C4-2B (cell line): ENCODE results near the gene PKMYT1.

Experiments
- ZFX ChIP-seq: fragments of 450-650 bp; IDR thresholded peaks from 2 replicates; pipeline ENCODE4 v1.6.1; 2017
- TF ChIP-seq, protein P1 (sequence below): fragments of 450-650 bp; conservative IDR thresholded peaks from 2 replicates; pipeline ENCODE4 v1.5.1; 2017; ENCODE audit warnings: mild to moderate bottlenecking

DNA sequence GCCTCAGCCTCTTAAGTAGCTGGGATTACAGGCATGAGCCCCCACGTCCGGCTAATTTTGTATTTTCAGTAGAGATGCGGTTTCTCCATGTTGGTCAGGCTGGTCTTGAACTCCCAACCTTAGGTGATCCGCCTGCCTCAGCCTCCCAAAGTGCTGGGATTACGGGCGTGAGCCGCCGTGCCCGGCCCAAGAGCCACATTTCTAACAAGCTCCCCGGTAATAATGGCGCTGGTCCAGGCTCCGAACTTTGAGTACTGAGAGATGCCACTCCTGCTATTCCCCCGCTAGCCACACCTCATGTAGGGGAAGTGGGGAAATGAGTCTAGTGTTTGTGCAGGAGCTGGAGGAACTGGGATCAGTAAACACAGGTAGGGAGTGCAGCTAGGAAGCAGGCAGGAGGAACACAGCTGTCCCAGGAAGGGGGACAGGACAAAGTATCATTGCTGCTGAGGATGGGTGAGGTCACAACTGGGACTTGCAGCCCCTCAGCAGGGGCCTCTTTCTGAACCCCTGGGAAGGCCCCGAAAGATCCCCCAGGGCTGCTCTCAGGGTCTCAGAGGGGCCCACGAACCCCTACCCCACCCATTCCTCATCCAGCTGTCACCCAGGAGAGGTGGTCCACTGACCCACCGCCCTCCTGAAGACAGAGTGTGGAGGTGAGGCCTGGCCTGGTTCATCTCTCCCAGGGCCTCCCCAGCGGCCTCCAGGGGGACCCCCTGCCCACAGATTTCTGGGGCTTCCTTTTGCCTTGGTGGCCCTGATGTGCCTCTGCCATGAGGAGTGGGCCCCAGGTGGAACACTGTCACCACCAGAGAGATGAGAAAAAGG lies 19.8 kb downstream of the PKMYT1 start:
- TF ChIP-seq, protein P1, sequence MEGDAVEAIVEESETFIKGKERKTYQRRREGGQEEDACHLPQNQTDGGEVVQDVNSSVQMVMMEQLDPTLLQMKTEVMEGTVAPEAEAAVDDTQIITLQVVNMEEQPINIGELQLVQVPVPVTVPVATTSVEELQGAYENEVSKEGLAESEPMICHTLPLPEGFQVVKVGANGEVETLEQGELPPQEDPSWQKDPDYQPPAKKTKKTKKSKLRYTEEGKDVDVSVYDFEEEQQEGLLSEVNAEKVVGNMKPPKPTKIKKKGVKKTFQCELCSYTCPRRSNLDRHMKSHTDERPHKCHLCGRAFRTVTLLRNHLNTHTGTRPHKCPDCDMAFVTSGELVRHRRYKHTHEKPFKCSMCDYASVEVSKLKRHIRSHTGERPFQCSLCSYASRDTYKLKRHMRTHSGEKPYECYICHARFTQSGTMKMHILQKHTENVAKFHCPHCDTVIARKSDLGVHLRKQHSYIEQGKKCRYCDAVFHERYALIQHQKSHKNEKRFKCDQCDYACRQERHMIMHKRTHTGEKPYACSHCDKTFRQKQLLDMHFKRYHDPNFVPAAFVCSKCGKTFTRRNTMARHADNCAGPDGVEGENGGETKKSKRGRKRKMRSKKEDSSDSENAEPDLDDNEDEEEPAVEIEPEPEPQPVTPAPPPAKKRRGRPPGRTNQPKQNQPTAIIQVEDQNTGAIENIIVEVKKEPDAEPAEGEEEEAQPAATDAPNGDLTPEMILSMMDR, result no peak; the same call in 1 of the 2 replicates
- TF ChIP-seq ZFX, result no peak
